Measurements from ENCODE around the gene PSMB10.

PSMB10 gene

DNA sequence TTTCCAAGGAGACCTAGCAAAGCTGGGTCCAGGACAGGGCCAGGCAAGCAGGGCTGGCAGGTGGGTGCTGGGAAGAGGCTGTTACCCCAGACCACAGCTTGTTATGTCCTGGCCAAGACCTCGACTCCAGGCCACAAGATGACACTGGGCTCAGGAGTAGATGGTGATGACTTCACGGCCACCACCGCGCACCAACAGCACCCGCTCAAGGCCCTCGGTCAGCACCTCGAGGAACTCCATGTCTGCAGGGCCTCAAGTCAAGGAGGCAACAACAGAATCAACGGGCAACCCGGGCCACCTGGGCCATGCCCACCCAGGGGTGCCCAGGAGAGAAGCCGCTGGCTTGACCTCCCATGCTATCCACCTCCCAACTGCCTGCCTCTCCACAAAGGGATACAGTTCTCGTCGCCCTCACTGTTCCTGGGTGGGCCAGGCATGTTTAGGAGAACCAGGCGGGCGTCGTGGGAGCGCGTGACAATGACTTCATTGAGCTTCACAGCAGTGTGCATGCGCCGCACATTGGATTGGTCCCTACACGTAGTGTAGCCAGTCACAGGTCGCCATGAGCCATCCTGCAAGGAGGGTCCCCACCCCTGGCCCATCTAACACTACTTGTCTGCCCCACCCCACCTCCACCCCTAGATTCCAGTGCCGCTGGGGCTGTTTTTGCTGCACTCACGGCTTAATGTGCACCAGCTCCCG lies 8.2 kb upstream of the PSMB10 start:
- Histone ChIP-seq H4K20me1 (ENCODE audit: insufficient read depth, low read length) (peaks cover 18% of the 10 kb centered on the region; the same call in 1 of the 2 replicates), H2AFZ (ENCODE audit: low read depth, low read length) (no peak overlapping the region), H3K79me2 (ENCODE audit: low read length) (no peaks in the 10 kb centered on the region; the same call in 1 of the 2 replicates), H3K4me3 (ENCODE audit: low read length) (no peak overlapping the region), H3K27ac (ENCODE audit: low read length) (no peak overlapping the region), H3K9me3 (ENCODE audit: insufficient read depth, low read length) (no peaks in the 10 kb centered on the region), H3K4me1 (ENCODE audit: low read length) (no peaks in the 10 kb centered on the region), H3K9ac (ENCODE audit: low read length) (no peak overlapping the region), H3K4me2 (ENCODE audit: low read length) (no peak overlapping the region), H3K27me3 (ENCODE audit: low read depth, low read length) (no peaks in the 10 kb centered on the region), H3K36me3 (replicated peaks; ENCODE audit: low read depth, low read length) (peaks cover 37% of the 10 kb centered on the region)
- TF ChIP-seq, protein P1, sequence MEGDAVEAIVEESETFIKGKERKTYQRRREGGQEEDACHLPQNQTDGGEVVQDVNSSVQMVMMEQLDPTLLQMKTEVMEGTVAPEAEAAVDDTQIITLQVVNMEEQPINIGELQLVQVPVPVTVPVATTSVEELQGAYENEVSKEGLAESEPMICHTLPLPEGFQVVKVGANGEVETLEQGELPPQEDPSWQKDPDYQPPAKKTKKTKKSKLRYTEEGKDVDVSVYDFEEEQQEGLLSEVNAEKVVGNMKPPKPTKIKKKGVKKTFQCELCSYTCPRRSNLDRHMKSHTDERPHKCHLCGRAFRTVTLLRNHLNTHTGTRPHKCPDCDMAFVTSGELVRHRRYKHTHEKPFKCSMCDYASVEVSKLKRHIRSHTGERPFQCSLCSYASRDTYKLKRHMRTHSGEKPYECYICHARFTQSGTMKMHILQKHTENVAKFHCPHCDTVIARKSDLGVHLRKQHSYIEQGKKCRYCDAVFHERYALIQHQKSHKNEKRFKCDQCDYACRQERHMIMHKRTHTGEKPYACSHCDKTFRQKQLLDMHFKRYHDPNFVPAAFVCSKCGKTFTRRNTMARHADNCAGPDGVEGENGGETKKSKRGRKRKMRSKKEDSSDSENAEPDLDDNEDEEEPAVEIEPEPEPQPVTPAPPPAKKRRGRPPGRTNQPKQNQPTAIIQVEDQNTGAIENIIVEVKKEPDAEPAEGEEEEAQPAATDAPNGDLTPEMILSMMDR (IDR thresholded peaks at IDR 0.05; ENCODE audit: low read depth, low read length): no peak
- TF ChIP-seq EZH2phosphoT487 (IDR thresholded peaks at IDR 0.05; ENCODE audit: low read depth): no peak

DNA sequence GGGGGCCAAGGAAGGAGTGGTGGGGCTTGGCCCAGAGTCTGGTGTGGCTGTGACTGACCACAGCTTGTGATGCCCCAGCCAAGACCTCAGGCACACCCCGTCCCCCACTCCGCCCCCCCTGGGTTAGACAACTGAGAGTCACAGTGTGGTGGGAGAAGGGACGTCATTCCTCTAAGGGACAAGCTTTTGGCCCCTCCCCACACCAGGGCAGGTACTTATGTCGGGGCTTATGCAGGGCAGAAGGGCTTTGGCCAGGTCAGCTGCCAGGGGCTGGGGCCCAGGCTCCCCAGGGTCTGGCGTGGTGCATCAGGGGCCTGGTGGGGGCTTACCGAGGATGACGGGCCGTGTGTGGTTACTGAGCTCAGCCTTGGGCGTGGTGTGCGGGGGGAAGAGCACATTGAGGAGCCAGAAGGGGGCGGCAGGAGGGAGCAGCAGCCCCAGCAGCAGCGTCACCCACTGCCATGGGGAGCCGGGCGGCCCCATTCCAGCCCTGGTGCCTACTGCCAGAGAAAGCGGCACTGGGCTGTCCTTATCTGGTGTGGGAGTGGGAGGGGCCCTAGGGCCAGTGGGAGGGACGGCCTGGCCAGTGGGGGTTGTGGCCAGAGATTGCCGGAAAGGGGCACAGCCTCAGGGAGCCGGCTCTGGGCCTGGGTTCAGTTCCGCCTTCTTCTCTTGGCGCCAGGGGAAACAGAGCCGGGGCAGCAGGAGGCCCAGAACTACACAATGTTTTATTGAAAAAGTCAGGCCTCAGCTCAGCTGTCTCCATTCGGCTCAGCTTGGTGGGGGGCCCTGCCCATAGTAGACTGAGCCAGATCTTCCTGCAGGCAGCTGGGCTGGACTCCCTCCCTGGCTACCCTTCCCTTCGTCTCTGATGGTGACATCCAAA lies 7.2 kb upstream of the PSMB10 start, which contains the start of gene LCAT:
Gene LCAT, minus strand, starts transcription at position 502 of the 886 bp plus-strand sequence. Its CDS starts 19 bp downstream, at position 483.
- no peaks in the 10 kb centered on the region for H3K4me1 ChIP-seq (ENCODE audit: low read length)
- TF ChIP-seq, protein P1 (IDR thresholded peaks at IDR 0.05; ENCODE audit: low read depth, low read length): no peak
- TF ChIP-seq EZH2phosphoT487 (IDR thresholded peaks at IDR 0.05; ENCODE audit: low read depth): no peak
- H3K27me3 ChIP-seq (ENCODE audit: low read depth, low read length): no peaks in the 10 kb centered on the region
- no peak within 1 kb of the TSS for H2AFZ ChIP-seq (ENCODE audit: low read depth, low read length)
- no peak within 1 kb of the TSS for H3K4me2 ChIP-seq (ENCODE audit: low read length)
- no peaks in the 10 kb centered on the region for H3K9me3 ChIP-seq (ENCODE audit: insufficient read depth, low read length)
- peaks cover 6% of the 10 kb centered on the region; the same call in 1 of the 2 replicates for H3K79me2 ChIP-seq (ENCODE audit: low read length)
- no peak within 1 kb of the TSS for H3K27ac ChIP-seq (ENCODE audit: low read length)
- H4K20me1 ChIP-seq (ENCODE audit: insufficient read depth, low read length): peaks cover 18% of the 10 kb centered on the region; the same call in 1 of the 2 replicates
- H3K4me3 ChIP-seq (ENCODE audit: low read length): no peak within 1 kb of the TSS
- H3K9ac ChIP-seq (ENCODE audit: low read length): no peak within 1 kb of the TSS
- H3K36me3 ChIP-seq (replicated peaks; ENCODE audit: low read depth, low read length): peaks cover 42% of the 10 kb centered on the region

DNA sequence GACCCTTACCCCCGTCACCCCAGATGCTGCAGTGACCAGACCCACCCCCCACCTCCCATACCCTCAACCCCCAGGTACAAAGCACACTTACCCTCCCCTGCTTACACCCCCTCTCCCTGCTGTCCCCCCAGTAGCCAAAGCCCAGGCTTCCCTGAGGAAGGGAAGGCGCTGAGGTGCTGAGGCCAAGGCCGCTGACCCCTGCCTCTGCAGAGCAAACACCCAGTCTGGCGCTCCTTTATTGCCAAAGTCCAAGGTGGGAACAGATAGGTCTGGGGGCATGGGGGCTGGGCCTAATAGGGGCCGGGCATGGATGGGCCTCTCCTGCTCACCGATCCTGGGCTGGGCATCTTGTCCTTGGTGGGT lies 6.6 kb upstream of the PSMB10 start:
- H3K4me3 ChIP-seq (ENCODE audit: low read length): no peak overlapping the region
- H3K4me2 ChIP-seq (ENCODE audit: low read length): no peak overlapping the region
- H3K27me3 ChIP-seq (ENCODE audit: low read depth, low read length): no peaks in the 10 kb centered on the region
- peaks cover 6% of the 10 kb centered on the region; the same call in 1 of the 2 replicates for H3K79me2 ChIP-seq (ENCODE audit: low read length)
- H3K4me1 ChIP-seq (ENCODE audit: low read length): no peaks in the 10 kb centered on the region
- H4K20me1 ChIP-seq (ENCODE audit: insufficient read depth, low read length): peaks cover 18% of the 10 kb centered on the region; the same call in 1 of the 2 replicates
- H3K9ac ChIP-seq (ENCODE audit: low read length): no peak overlapping the region
- no peak overlapping the region for H2AFZ ChIP-seq (ENCODE audit: low read depth, low read length)
- H3K9me3 ChIP-seq (ENCODE audit: insufficient read depth, low read length): no peaks in the 10 kb centered on the region
- no peak overlapping the region for H3K27ac ChIP-seq (ENCODE audit: low read length)
- TF ChIP-seq EZH2phosphoT487 (IDR thresholded peaks at IDR 0.05; ENCODE audit: low read depth): no peak
- TF ChIP-seq, protein P1 (IDR thresholded peaks at IDR 0.05; ENCODE audit: low read depth, low read length): no peak
- peaks cover 37% of the 10 kb centered on the region for H3K36me3 ChIP-seq (replicated peaks; ENCODE audit: low read depth, low read length)
